NCI-H446 (cell line): ENCODE data around the gene TBC1D19.
"Not testable (repeated sequence)": the region's sequence is repeated elsewhere in the genome, so short reads cannot be mapped to it uniquely, and the experiment has no call there.

ENCODE experiments used
- DNase-seq, 2 experiments: peaks; one replicate each; lab custom pipeline; 2025; lab: John Stamatoyannopoulos, UW

The TBC1D19 gene

GRCh38 chr4:26685250-26685649 lies 101.4 kb downstream of the TBC1D19 start:
- no peak for DNase-seq

- DNase-seq: no peak
Measured at GRCh38 chr4:26687728-26688127, 103.8 kb downstream of the TBC1D19 start.

- no peak for DNase-seq
Measured at GRCh38 chr4:26690506-26690905, 106.6 kb downstream of the TBC1D19 start.

- no peak for DNase-seq
Measured at GRCh38 chr4:26692014-26692726, 108.3 kb downstream of the TBC1D19 start.

GRCh38 chr4:26694131-26694530 lies 110.2 kb downstream of the TBC1D19 start:
- DNase-seq: not testable (repeated sequence)

- no peak for DNase-seq
Measured at GRCh38 chr4:26700110-26700509, 116.2 kb downstream of the TBC1D19 start.

GRCh38 chr4:26701095-26701494 lies 117.2 kb downstream of the TBC1D19 start:
- DNase-seq: no peak

DNA sequence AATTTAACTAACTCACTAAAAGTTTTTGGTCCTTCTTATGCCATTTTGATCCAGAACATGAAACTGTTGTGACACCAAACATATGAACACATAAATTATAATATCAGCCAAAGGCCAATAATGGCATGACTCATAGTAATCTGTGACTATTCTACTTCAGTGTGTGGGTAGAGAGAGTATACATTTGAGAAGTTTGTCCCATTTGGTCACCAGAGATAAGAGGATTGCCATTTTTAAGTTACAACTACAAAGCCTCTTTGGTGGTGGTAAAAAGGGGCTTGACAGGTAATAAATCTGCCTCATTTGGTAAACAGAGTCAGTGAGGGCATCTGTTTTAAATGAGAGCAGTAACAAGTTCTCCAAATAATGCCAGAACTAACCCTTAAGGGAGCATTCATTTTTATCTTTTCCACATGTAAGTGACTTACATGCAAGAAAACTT lies 117.9 kb downstream of the TBC1D19 start:
- no peak for DNase-seq

DNA sequence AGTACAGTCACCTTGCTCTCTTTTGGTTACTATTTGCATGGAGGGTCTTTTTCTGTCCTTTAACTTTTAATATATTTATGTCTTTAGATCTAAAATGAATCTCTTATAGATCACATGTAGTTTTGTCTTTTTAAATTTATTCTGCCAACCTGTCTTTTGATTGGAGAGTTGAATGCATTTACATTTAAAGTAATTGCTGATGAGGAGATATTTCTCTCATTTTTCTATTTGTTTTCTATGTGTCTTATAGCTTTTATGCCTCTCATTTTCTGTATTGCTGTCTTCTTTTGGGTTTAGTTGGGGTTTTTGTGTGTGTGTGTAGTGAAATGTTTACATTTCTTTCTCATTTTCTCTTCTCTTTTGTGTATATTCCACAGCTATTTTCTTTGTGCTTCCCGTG lies 123.5 kb downstream of the TBC1D19 start:
- no peak for DNase-seq

DNA sequence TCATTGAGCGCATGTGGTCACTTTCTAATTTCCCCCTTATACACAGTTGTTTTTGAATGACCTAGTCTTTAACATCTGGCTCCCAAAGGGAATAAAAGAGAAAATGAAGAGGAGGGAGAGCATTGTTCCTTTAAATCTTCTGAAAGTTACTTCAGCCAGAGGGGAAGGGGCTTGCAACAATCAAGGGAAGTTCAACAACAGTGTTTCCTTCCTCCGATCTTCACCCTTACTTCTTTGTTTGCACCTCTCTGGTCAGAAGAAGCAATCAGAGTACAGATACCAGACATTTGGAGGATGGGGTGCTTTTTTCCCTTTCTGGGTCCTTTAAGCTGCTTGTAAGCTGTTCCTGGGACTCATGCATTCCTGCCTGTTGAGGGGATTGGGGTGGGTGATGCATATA lies 125.4 kb downstream of the TBC1D19 start:
- no peak for DNase-seq

GRCh38 chr4:26713563-26714151 lies 129.8 kb downstream of the TBC1D19 start:
- DNase-seq: no peak

GRCh38 chr4:26715636-26716242 lies 131.9 kb downstream of the TBC1D19 start:
- no peak for DNase-seq

DNA sequence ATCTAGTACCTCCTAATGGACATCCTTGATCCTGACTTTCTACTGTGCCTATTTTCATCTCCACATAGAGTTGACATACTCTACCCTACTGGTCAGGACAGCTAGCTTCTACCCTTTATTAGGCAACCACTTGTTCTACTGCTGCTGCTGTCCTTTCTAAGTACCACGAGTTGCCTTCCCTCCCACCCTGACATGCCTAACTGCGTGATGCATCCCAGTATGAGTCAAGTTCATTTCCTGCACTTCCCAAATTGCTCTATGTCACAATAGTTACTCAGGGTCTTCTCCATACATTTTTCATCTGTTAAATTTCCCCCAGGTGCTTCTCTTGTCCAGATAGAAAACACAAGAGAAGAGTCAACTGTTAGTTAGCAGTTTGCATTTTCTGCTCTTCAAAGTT lies 133.4 kb downstream of the TBC1D19 start:
- no peak for DNase-seq

GRCh38 chr4:26719954-26720552 lies 136.2 kb downstream of the TBC1D19 start:
- DNase-seq: peak in 1 of 2 experiments; percentile 38

- no peak for DNase-seq
Measured at GRCh38 chr4:26721685-26722084, 137.8 kb downstream of the TBC1D19 start.

- DNase-seq: no peak
Measured at GRCh38 chr4:26723216-26723615, 139.3 kb downstream of the TBC1D19 start.

DNA sequence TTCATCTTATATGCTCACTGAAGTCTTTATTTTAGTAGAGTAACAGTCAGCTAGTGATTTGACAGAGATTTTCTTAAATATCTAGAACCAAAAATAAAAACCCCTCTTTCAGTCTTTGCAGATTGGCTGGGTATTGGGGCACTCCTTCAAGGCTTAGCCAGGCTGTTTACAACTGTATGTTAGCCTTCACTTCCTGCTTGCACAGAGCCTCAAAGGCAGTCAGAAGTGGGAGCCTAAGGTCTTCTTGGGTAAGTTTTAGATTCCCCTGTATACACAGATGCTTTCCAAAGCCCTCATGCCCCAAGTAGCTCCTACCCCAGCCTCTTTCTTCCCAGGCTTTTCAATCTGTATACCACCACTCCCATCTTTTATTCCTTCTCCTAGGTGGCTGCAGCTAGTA lies 140.7 kb downstream of the TBC1D19 start:
- DNase-seq: no peak

- no peak for DNase-seq
Measured at GRCh38 chr4:26726655-26727387, 142.9 kb downstream of the TBC1D19 start.

DNA sequence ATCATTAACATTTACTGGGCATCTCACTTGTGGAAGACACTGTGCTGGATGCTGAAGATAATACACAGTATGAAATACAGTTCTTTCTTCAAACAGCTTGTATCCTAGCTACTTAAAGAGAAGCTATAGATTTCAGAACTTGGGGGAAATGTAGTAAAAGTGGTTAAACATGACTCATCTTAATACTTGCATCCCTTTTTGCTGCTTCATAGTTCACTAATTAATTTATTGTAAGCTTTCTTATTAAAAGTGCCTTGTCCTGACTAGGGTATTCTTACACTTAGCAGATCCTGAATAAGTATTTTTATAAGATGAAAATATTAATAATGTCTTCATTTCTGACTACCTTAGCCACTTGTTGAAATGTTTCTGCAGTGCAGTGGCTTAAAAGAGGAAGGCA lies 144.0 kb downstream of the TBC1D19 start:
- no peak for DNase-seq

DNA sequence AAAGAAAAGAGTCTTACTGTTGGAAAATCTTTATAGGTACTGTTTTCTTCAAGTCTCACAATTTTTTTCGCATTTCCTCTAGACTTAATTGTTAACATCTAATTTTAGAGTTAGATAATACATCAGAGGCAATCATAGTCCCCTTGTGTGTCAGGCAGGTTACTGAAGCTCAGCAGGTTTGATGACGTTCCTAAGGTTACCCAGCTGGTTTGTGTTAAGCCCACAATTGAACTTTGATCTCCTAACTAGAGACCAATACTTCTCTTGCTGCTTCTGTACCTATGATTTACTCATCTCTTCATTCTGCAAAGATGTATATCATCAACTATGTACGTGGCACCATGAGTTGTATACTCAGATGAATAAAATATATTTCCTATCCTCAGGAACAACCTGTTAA lies 145.1 kb downstream of the TBC1D19 start:
- DNase-seq: no peak

DNA sequence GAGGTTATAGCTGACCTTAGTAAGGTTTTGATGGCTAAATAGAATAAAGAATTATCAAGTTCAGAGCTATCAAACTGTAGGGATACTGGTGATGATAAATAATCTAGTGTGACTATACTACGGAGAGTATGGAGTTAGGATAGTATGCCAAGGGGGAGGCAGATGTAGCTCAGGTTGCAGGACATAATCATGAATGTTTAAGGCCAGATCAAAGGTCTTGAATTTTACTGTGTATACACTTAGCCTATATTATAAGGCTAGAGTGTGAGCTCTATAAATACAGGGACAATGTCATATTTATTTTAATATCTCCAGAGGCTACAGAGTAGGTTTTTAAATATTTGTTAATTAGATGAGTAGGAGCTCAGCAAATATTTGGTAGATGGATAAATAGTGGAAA lies 145.7 kb downstream of the TBC1D19 start:
- DNase-seq: no peak

DNA sequence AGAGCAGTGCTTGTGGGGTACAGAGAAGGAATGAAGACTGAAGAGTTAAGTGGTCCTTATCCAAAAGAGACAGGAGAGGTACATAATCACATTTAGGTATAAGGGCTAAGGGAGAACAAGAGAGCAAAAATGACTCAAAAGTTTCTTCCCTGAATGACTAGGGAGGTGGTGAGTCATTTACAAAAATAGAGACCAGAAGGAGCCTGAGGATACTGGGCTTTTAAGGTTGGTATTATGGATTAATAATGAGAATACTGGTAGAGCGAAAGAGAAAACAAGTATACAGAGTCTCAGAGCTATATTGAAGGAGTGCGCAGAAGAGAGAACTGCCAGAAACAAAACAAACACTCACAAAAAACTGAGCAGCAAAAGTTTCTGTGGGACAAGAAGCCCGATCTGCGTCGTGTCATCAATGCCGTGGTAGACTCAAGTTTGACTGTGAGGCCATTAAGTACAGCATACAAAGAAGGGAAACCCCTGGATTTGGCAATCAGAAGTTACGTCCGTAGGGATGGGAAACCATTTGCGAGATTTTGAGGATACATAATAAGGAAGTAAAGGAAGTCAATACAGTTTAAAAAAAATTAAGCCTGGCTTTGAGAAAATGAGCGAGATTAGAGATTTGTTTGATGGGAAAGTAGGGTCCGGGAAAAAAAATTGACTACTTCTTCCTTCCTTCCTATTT lies 147.6 kb downstream of the TBC1D19 start:
- no peak for DNase-seq
